Fibroblast of villous mesenchyme (primary cell): ENCODE measurements around the gene ARHGAP5. TPM values are rescaled to one million over a fixed set of nuclear protein-coding genes. Genes with fewer than 3 reads are reported as not detected.

Source experiments
- DNase-seq: peaks from one replicate; pipeline ENCODE4 v3.0.0-alpha.2; 2010; ENCODE audit warnings: low read depth
- H3K4me3 ChIP-seq: 2 replicates; pipeline ENCODE4 v1.5.1; 2011; ENCODE audit warnings: low read depth, mild to moderate bottlenecking, low read length
- total RNA-seq: library from RNA; depleted of rRNA; stranded (reverse); fragments of >200 nt; gene quantifications from 2 replicates; pipeline ENCODE4 v1.2.3, GENCODE V29; 2012
- TF ChIP-seq, protein P1 (sequence below): IDR thresholded peaks from 2 replicates; pipeline ENCODE4 v1.5.1; 2012; ENCODE audit warnings: low read depth, mild to moderate bottlenecking, low read length; ENCODE audit not compliant: insufficient read depth

Gene ARHGAP5
- total RNA-seq, 1 donor = 166 TPM

GRCh38 chr14:32081901-32082300 lies 4.8 kb downstream of the ARHGAP5 start:
- TF ChIP-seq, protein P1, sequence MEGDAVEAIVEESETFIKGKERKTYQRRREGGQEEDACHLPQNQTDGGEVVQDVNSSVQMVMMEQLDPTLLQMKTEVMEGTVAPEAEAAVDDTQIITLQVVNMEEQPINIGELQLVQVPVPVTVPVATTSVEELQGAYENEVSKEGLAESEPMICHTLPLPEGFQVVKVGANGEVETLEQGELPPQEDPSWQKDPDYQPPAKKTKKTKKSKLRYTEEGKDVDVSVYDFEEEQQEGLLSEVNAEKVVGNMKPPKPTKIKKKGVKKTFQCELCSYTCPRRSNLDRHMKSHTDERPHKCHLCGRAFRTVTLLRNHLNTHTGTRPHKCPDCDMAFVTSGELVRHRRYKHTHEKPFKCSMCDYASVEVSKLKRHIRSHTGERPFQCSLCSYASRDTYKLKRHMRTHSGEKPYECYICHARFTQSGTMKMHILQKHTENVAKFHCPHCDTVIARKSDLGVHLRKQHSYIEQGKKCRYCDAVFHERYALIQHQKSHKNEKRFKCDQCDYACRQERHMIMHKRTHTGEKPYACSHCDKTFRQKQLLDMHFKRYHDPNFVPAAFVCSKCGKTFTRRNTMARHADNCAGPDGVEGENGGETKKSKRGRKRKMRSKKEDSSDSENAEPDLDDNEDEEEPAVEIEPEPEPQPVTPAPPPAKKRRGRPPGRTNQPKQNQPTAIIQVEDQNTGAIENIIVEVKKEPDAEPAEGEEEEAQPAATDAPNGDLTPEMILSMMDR = no peak
- H3K4me3 ChIP-seq = no peak overlapping the region
- no peak for DNase-seq

DNA sequence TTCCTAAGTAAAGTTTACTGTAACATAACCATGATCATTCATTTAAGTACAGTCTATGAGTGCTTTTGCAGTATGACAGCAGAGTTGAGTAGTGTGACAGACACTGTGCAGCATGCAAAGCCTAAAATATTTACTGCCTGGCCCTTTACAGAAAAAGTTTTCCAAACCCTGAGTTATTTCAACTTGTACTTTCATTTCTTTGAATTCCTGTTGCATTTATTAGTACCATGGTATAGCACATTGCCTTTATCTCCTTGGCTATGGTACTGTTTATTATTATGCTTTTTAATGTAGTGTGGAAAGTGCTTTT lies 6.2 kb downstream of the ARHGAP5 start:
- TF ChIP-seq, protein P1 = no peak
- no peak for DNase-seq
- no peak overlapping the region for H3K4me3 ChIP-seq

- DNase-seq = no peak
- H3K4me3 ChIP-seq = no peak overlapping the region
- TF ChIP-seq, protein P1 = no peak
Observed at GRCh38 chr14:32083789-32084188, 6.7 kb downstream of the ARHGAP5 start.

GRCh38 chr14:32085182-32085844 lies 8.2 kb downstream of the ARHGAP5 start:
- TF ChIP-seq, protein P1 = no peak
- DNase-seq = no peak
- no peak overlapping the region for H3K4me3 ChIP-seq

GRCh38 chr14:32085845-32086383 lies 8.8 kb downstream of the ARHGAP5 start:
- TF ChIP-seq, protein P1 = no peak
- H3K4me3 ChIP-seq = no peak overlapping the region
- DNase-seq = no peak

GRCh38 chr14:32087173-32087861 lies 10.2 kb downstream of the ARHGAP5 start:
- DNase-seq = peak; percentile 61

More at GRCh38 chr14:32087173-32087861, 10.2 kb downstream of the ARHGAP5 start:
- H3K4me3 ChIP-seq = no peak overlapping the region
- TF ChIP-seq, protein P1 = no peak
